Stimulated activated naive CD8-positive, alpha-beta T cell treated with anti-CD3 and anti-CD28 coated beads, Interleukin-15, Interleukin-2, amounts not matched to agents 100 U/mL and 50 U/mL, for 24 hours (primary cell): ENCODE measurements around the gene GFY.

ENCODE experiments used
- ATAC-seq: fragments of 150-1000 bp; cut with Tn5 transposase; one replicate; pipeline ENCODE4 v1.10.0; 2021
- DNase-seq: peaks from one replicate; pipeline ENCODE4 v3.0.0; 2021

Gene GFY

GRCh38 chr19:49408816-49409440 lies 16.3 kb upstream of the GFY start:
- peak; percentile 30 for ATAC-seq

GRCh38 chr19:49409441-49410029 lies 15.7 kb upstream of the GFY start:
- ATAC-seq (peak; percentile 21), DNase-seq (no peak)

More at GRCh38 chr19:49408816-49409440, 16.3 kb upstream of the GFY start:
- no peak for DNase-seq

- DNase-seq, result no peak
- no peak for ATAC-seq
These were observed 13.4 kb upstream of the GFY start for GRCh38 chr19:49411681-49412326.

- DNase-seq, result no peak
- ATAC-seq, result no peak
These were observed 11.8 kb upstream of the GFY start for GRCh38 chr19:49413348-49413747.

GRCh38 chr19:49414256-49414655 lies 10.9 kb upstream of the GFY start:
- ATAC-seq (no peak), DNase-seq (no peak)

- ATAC-seq, result no peak
- DNase-seq, result no peak
These were observed 9.9 kb upstream of the GFY start for GRCh38 chr19:49415102-49415809.

GRCh38 chr19:49415810-49416200 lies 9.4 kb upstream of the GFY start:
- DNase-seq (no peak), ATAC-seq (no peak)

- DNase-seq (no peak), ATAC-seq (no peak)
These were observed 8.1 kb upstream of the GFY start for GRCh38 chr19:49417088-49417487.

GRCh38 chr19:49418511-49418910 lies 6.7 kb upstream of the GFY start:
- no peak for ATAC-seq

GRCh38 chr19:49419173-49419572 lies 6.0 kb upstream of the GFY start:
- ATAC-seq (no peak), DNase-seq (no peak)

More at GRCh38 chr19:49418511-49418910, 6.7 kb upstream of the GFY start:
- no peak for DNase-seq

GRCh38 chr19:49420227-49420626 lies 5.0 kb upstream of the GFY start:
- no peak for ATAC-seq
- no peak for DNase-seq

GRCh38 chr19:49421039-49421877 lies 3.9 kb upstream of the GFY start:
- DNase-seq (peak; percentile 60), ATAC-seq (no peak)

- ATAC-seq, result no peak
- no peak for DNase-seq
These were observed 3.3 kb upstream of the GFY start for GRCh38 chr19:49421878-49422202.

- DNase-seq, result peak; percentile 64
- ATAC-seq, result peak; percentile 37
These were observed 2.6 kb upstream of the GFY start for GRCh38 chr19:49422407-49423070.

GRCh38 chr19:49423071-49423984 lies 1.9 kb upstream of the GFY start, which contains the start of gene PTH2:
Gene PTH2, minus strand, starts transcription at chr19:49423441. Its CDS starts 102 bp downstream, at chr19:49423339.
- no peak for ATAC-seq
- no peak for DNase-seq

- ATAC-seq (peak; percentile 65), DNase-seq (no peak)
These were observed 1.2 kb upstream of the GFY start for GRCh38 chr19:49423985-49424303.

- DNase-seq, result peak; percentile 65
- no peak for ATAC-seq
These were observed 869 bp downstream of the GFY start for GRCh38 chr19:49425922-49426592.

GRCh38 chr19:49427339-49427738 lies 2.2 kb downstream of the GFY start:
- DNase-seq, result no peak
- no peak for ATAC-seq

- DNase-seq (peak; percentile 39), ATAC-seq (peak; percentile 38)
These were observed 2.8 kb downstream of the GFY start for GRCh38 chr19:49427855-49428546.
